Right ventricle myocardium inferior (tissue), 1 donor: ENCODE results near the gene ATP1A2. TPM values are rescaled to one million over a fixed set of nuclear protein-coding genes. Genes with fewer than 3 reads are reported as not detected.

Experiments used
- ATAC-seq: fragments of 200-7000 bp; cut with Tn5 transposase; one replicate; pipeline ENCODE4 v1.9.1; 2020; ENCODE audit warnings: mild to moderate bottlenecking, moderate library complexity
- DNase-seq: peaks from one replicate; pipeline ENCODE4 v3.0.0; 2021; ENCODE audit errors: missing footprints
- intact Hi-C: fragments of 100-400 bp; cut with DNase I; formaldehyde crosslinking; loops from one replicate; pipeline ENCODE4 v1.11.0; 2022
- long read RNA-seq: library from polyadenylated mRNA; unstranded; transcript quantifications from one replicate; pipeline ENCODE4 v2.0.0, GENCODE V29; 2021
- total RNA-seq: library from RNA; stranded (reverse); fragmentation: NEBNext Ultra II Directional; extraction: Animal tissue kit (Norgen Biotek cat#: 25700); gene quantifications from one replicate; pipeline ENCODE4 v1.2.1, GENCODE V29; 2021
- donor health status: DM: no; HTN: yes; CAD: no; lungs with severe emphysema.

ATP1A2 gene
- total RNA-seq, result 209 TPM
- long read RNA-seq, full-length matches to known transcripts, result 35 of 134 reads
- long read RNA-seq, partial matches to known transcripts, result 95 of 134 reads
- long read RNA-seq, other reads (novel, unspliced or antisense), result 4 of 134 reads

GRCh38 chr1:160115545-160116282 is at the start of gene ATP1A2:
Gene ATP1A2, plus strand, starts transcription at chr1:160115759. Its CDS starts 103 bp downstream, at chr1:160115862.
- no peak for DNase-seq
- intact Hi-C loops, result loop anchor here (1.0 to 5.0 kb wide), 3 partner anchors 17 to 92 kb away; partner anchors contain the start of gene PEA15

DNA sequence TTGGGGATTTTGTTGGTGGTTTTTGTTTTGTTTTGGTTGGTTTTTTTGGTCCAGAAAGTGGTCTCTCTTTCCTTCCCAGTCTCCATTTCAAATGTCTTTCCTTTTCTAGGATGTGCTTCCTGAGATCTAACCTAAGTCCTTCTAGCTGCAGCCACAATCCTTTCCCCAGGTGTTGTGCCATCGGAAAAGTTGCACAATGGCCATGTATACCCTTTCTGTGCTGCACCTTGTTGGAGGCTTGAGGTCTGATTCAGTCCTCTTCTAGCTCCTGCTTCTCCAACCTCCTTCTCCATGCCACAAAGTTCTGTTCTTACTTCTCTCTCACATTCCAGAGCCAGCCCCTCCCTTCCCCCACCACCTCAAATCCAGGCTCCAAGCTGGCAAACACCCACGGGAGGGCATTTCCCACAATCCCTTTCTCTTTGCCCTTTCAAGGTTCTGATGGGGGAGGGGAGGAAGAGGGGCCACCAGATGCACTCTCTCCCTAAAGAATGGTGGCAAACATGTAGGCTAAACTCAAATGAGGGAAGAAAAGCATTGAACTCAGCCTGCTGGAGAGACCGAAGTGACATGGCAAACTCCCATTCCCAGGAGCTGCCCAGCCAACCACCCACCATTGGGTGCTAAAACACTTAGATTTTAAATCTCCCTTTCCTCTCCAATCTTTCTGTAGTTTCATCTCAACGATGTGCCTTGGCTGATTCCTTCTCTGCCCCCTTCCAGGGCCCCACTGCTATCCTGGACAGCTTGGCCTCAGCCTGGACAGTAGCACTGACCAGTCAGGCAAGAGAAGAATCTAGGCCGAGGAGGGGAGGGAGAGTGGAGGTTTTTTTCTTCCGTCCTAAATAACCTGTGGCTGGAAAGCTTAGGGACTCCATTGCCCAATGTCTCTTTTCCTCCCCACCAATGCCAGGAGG is 48.5 kb upstream of the ATP1A2 start:
- intact Hi-C loops, result no loop called here
- no peak for ATAC-seq
- no peak for DNase-seq

More at GRCh38 chr1:160115545-160116282, at the start of gene ATP1A2:
- peak; percentile 72 for ATAC-seq

DNA sequence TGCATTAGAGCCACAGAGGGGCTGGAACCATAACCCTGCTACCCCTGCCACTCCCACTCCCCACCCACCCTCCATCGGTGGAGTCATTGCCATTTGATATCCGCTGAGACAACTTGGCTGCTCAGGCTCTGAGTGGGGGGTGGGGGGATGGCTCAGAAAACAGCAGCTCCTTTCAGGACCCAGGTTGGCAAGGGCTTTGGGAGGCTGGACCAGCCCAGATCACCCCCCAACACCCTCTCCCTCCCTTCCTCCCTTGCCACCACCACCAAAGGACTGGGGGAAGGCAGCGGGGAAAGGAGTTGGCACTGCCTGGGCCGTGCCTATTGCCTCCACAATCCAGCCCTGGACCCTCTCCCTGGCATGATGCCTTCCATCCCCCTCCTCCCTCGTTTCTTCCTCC is 47.3 kb upstream of the ATP1A2 start:
- intact Hi-C loops, result no loop called here
- DNase-seq, result no peak
- ATAC-seq, result no peak

- intact Hi-C loops, result no loop called here
- ATAC-seq, result no peak
- DNase-seq, result no peak
These were observed 45.9 kb upstream of the ATP1A2 start, which contains the start of gene KCNJ10 for GRCh38 chr1:160069460-160070231. Gene KCNJ10, minus strand, starts transcription at chr1:160070160. Its CDS starts 27,628 bp downstream, at chr1:160042532.

GRCh38 chr1:160070243-160071163 is 45.1 kb upstream of the ATP1A2 start:
- ATAC-seq (peak; percentile 95), DNase-seq (peak; percentile 88)
- intact Hi-C loops, result no loop called here

- intact Hi-C loops, result no loop called here
- ATAC-seq (no peak), DNase-seq (no peak)
These were observed 44.3 kb upstream of the ATP1A2 start for GRCh38 chr1:160071289-160071688.

DNA sequence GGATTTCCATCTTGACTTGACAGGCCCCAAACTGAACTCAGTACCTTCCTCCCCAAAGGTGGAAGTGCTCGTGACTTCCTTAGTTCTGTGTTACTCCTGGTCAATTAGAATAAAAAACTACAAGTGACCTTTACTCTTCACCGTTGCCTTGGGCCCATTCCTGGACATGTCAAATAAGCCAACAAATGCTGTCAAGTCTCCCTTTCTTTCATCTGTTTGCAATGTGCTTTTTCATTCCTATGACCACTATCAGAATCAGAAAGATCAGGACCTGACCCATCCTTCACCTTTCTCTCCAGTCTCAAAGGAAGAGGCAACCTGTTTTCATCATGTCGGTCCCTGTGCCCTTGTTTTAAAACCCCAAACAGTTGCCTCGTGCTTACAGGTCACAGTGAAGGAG is 40.7 kb upstream of the ATP1A2 start:
- intact Hi-C loops, result no loop called here
- DNase-seq (no peak), ATAC-seq (no peak)

DNA sequence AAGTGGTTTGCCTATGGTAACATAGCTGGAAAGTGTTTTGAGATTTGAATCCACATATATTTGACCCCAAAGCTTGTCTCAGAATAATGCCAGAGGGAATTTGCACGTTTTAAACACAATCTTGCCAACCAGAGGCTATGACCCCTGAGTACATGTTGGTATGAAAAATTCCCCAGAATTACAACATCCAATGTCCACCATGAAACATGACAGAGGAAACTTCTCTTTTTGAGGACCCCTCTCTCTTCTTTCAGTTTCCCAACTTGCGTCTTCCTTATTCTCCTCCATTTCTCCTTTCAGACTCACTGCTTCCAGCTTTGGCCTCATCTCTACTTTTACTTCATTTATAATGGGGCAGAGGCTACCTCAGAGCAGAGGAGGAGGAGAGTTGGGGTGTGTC is 39.7 kb upstream of the ATP1A2 start:
- DNase-seq (no peak), ATAC-seq (no peak)
- intact Hi-C loops, result no loop called here

DNA sequence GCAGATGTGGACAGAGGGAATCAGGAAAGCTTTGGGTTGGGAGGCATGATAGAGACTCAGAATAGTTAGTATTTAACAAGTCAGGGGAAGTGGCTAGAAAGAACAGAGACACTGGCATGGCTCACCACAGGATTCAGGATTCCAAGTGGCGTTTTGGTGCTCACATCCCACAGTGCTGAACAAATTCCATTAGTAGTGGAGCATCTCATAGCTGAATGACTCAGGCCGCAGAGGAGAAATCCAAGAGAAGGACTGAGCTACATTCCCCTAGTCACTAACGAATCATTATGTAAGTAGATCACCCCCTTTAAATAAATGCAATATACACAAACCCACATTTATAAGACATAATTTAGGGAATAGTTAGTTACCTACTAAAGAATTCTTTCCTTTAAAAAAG is 39.3 kb upstream of the ATP1A2 start:
- intact Hi-C loops, result no loop called here
- DNase-seq (no peak), ATAC-seq (no peak)

DNA sequence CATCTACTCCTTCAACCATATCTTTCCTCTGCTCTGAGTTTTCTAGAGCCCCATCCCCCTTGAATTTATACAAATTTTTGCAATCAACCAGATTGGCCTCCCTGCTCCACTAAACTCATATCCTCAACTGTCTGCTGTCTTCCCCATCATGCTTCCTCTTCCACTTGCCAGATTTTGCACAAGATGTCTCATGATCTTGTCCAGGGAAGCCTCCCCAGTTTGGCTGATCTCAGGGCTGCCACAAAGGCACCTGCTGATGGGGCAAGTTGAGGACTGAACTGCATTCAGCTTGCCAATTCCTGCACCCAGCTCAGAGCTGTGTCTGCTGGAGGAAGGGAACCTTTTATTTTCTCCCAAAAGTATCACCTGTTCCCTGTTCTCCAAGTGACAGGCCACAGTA is 38.1 kb upstream of the ATP1A2 start:
- DNase-seq (no peak), ATAC-seq (peak; percentile 13)
- intact Hi-C loops, result no loop called here

- no peak for DNase-seq
These were observed 36.9 kb upstream of the ATP1A2 start for GRCh38 chr1:160078512-160079195.

GRCh38 chr1:160079448-160079847 is 36.1 kb upstream of the ATP1A2 start:
- intact Hi-C loops, result no loop called here
- DNase-seq (no peak), ATAC-seq (no peak)

More at GRCh38 chr1:160078512-160079195, 36.9 kb upstream of the ATP1A2 start:
- intact Hi-C loops, result no loop called here
- no peak for ATAC-seq

DNA sequence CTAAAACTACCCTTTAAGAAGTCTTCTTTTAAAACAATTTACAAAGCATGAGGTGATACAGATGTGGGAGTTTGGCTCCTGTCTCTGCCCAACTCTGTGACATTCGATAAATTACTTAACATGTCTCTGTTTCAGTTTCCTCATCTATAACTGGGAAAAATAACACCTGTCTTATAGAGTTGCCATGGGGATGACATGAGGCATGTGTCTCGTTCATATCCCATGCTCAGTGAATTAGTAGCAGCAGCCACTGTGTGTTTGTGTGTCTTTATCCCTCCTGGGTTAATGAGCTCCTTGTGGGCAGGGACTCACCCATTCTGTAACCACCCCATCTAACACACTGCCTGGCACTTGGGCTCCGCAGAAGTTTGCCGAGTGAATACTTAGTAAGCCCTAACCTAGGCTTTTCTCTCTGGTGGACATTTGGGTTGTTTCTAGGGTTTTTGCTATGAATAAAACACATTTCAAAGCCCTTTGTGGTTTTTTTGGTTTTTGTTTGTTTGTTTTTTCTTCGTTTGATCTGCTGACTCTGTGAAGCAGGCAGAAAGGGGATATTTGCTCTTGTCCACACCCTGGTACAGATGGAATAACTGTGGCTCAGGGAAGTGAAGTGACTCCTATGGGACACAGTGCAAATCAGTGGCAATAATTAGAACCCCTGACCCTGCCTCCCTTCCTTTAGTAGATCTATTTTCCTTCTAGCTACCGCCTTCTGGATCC is 35.0 kb upstream of the ATP1A2 start:
- DNase-seq (no peak), ATAC-seq (no peak)
- intact Hi-C loops, result no loop called here

DNA sequence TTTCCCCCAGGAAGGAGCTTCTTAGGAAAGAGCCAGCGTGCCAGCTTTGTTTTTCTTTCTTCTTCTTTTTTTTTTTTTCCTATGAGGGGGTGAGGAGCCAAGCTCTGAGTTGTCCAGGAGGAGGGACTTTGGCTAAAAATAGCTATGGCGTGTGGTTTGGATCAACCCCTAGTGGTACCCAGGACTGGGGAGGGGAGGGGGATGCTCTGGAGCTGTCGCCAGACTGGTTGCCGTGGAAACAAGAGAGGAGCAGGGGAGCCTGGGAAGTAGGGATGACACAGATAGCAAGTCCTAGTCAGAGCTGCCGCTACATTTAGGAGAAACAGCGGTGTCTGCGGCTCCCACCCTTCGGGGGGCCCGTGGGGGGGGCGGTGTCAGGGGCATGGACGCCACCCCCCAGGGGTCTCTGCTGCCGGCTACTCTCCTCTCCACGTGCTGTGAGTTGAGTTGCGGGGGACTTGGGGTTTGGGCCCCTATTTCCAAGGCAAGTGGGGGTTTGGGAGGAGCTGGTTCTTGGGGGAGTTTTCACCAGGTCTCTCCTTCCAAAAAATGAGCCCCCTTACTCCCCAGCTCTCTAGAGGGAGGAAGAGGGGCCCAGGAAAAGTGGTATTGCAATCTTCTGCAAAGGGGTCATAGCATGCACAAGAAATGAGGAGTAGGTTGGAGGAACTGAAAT is 34.2 kb upstream of the ATP1A2 start, which contains the start of gene KCNJ9:
Gene KCNJ9, plus strand, starts transcription at position 278 of the 676 bp plus-strand sequence. CDS start 2,493 bp downstream, outside the sequence.
- DNase-seq (no peak), ATAC-seq (no peak)
- intact Hi-C loops, result no loop called here

- intact Hi-C loops, result no loop called here
- ATAC-seq, result no peak
- DNase-seq, result no peak
These were observed 33.1 kb upstream of the ATP1A2 start for GRCh38 chr1:160082487-160082886.

GRCh38 chr1:160082926-160083325 is 32.6 kb upstream of the ATP1A2 start:
- ATAC-seq, result no peak
- intact Hi-C loops, result no loop called here
- no peak for DNase-seq
